Measurements from ENCODE around the gene HSPA5.
"Not testable (repeated sequence)": the region's sequence is repeated elsewhere in the genome, so short reads cannot be mapped to it uniquely, and the experiment has no call there.

HSPA5 gene

DNA sequence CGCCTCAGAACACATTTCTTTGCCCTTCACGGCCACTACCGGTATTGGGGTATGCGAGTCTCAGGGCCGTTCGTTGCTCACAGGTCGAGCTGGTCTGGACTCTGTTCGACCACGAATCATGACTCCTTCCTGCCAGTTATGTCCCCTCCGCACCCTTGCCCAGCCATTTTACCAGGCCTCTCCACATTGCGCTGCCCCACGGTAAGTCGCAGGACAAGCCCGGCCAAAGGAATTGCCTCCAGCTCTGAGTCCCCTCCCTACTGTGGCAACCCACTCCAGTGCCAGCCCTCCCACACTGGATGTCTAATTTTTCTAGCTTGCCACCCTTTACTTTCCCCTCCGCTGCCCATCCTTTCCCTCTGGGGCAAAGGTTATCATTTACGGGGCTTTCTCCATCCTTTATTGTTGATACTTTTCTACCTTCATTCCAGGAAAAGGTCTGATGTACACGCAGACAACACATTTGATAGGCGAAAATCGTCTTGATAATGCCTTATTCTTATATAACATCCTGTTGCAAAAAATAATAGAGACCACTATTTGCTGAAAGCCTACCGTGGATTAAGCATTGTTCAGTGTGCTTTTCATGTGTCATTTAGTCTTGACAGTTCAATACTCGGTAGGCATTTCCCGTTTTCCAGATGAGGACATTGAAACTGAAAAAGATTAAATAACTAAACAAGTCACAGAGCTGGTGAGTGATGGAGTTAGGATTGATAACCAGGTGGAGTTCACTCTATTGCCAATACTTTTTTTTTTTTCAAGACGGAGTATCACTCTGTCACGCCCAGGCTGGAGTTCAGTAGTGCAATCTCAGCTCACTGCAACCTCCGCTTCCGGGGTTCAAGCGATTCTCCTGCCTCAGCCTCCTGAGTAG, 958 bp upstream of the HSPA5 start:
- no peak for DNase-seq

- no peak for DNase-seq
Observed at GRCh38 chr9:125240649-125240999, 519 bp downstream of the HSPA5 start.

- no peak for DNase-seq
Observed at GRCh38 chr9:125239631-125240597, 1.2 kb downstream of the HSPA5 start.

- DNase-seq: no peak
Observed at GRCh38 chr9:125238915-125239446, 2.2 kb downstream of the HSPA5 start.

GRCh38 chr9:125238127-125238914, 2.8 kb downstream of the HSPA5 start:
- DNase-seq: no peak

DNA sequence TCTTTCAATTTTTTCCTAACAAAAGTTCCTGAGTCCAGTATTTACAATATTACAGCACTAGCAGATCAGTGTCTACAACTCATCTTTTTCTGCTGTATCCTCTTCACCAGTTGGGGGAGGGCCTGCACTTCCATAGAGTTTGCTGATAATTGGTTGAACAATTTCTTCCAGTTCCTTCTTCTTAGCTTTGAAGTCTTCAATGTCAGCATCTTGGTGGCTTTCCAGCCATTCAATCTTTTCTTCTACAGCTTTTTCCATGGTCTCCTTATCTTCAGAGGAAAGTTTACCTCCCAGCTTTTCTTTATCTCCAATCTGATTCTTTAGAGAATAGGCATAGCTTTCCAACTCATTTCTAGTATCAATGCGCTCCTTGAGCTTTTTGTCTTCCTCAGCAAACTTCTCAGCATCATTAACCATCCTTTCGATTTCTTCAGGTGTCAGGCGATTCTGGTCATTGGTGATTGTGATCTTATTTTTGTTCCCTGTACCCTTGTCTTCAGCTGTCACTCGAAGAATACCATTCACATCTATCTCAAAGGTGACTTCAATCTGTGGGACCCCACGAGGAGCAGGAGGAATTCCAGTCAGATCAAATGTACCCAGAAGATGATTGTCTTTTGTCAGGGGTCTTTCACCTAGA, 4.5 kb downstream of the HSPA5 start:
- not testable (repeated sequence) for DNase-seq

DNA sequence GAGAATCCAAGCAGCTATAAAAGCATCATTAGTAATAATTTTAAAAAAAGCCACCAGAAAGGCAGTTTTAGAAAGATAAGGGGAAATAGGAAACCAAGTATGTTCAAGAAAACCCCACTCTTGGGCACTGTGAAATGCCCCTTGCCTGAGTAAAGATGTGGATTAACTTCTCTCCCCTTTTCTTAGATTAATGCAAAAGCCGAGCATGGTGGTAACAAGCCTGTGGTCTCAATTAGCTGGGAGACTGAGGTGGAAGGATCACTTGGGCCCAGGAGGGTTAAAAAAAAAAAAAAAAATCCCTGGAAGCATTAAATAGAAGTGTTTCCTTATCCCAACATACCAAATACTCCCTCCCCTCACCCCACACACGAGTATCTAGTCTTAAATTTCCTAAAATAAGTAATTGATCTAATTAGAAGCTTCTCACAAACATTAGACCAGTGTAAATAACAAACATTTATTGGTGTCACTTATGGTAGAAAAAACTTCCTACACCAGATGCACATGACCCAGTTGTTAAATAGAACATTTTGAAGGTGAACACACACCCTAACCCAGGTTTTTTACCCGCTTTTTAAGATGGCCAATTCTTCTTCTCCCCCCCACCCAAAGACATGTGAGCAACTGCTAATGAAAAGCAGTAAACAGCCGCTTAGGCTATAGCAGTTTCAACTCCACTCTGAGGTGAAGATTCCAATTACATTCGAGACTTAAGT, 5.2 kb downstream of the HSPA5 start:
- DNase-seq: no peak

- DNase-seq: not testable (repeated sequence)
Observed at GRCh38 chr9:125234099-125234498, 7.0 kb downstream of the HSPA5 start.

DNA sequence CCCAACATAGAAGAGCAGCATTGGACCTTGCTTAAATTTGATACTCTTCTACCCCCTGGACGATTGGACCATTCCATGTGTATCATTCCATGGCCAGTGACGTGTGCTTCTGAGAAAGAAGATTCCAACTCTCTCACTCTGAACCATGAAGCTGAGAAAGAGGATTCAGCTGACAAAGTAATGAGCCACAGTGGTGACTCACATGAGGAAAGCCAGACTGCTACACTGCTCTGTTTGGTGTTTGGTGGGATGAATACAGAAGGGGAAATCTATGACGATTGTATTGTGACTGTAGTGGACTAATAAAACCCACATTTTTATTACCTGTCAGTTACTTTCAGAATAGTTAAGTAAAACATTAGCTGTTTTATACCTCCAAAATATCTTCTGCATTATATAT, 7.5 kb downstream of the HSPA5 start:
- no peak for DNase-seq

GRCh38 chr9:125227761-125228160, 13.4 kb downstream of the HSPA5 start:
- no peak for DNase-seq

GRCh38 chr9:125224858-125225257, 16.3 kb downstream of the HSPA5 start:
- DNase-seq: not testable (repeated sequence)

DNA sequence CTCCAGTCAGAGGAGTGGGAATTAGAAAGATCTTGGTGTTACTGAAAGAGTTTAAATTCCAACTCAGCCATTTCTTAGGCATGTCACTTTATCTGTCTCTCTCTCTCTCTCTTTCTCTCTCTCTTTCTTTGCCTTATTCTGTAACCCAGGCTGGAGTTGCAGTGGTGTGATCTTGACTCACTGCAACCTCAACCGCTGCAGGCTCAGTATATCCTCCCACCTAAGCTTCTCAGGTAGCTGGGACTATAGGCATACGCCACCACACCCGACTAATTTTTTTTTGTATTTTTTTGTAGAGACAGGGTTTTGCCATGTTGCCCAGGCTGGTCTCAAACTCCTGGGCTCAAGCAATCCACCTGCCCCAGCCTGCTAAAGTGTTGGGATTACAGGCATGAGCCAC, 22.5 kb downstream of the HSPA5 start:
- no peak for DNase-seq

- no peak for DNase-seq
Observed at GRCh38 chr9:125214186-125214585, 27.0 kb downstream of the HSPA5 start.

- DNase-seq: no peak
Observed at GRCh38 chr9:125204477-125204876, 36.7 kb downstream of the HSPA5 start.

DNA sequence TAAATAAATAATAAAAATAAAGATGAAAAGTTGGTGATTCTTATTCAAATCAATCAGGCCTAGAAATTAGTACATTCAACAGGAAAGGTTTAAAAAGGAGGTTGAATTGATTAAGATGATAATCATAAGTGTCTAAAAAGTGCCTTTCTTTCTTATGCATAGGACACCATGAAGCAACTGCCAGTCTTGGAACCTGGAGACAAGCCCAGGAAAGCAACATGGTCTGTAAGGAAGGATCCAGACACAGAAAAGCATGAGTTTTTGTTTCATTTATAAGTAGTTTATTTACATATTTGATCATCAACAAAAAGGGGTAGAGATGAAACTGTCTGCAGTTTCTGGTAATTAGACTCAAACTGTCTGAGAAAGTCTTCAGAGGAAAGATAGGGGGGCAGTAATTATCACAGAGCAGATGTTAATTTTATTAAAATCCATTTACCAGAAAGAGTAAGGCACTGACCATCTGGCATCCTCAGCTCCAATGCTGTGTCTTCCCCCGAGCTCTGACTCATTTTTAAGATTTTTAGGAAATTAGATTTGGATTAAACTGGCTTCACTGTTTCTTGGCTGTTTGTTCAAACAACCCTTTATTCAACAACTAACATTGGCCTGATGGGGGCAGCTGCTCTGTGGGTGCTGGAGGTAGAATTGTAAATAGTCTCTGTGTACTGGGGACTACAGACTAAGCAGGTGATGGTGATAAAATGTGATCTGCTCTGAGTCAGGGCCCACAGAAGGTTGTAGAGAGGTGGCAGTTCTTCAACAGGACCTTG, 38.1 kb downstream of the HSPA5 start:
- no peak for DNase-seq

- DNase-seq: peak; percentile 75
Observed at GRCh38 chr9:125200216-125201047, 40.7 kb downstream of the HSPA5 start, which contains the start of gene RABEPK. RABEPK (plus strand) TSS chr9:125200542; CDS start chr9:125203014, 2,472 bp downstream.

- not testable (repeated sequence) for DNase-seq
Observed at GRCh38 chr9:125195591-125195990, 45.6 kb downstream of the HSPA5 start.

DNA sequence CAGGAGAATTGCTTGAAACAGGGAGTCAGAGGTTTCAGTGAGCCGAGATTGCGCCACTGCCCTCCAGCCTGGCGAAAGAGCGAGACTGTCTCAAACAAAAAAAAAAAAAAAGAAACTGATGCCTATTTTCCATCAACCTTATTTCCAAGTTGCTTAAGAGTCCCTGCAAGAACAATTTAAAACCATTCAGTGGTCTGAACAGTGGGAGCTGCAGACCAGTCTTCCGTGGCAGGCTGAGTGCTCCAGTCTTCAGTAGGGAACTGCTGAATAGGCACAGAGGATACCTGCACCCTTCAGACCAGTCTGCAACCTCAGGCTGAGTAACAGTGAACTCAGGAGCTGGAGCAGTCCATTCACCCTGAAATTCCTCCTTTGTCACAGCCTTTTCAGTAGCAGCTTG, 46.7 kb downstream of the HSPA5 start:
- DNase-seq: not testable (repeated sequence)

- no peak for DNase-seq
Observed at GRCh38 chr9:125190361-125190801, 50.8 kb downstream of the HSPA5 start.

All from activated CD4-positive, alpha-beta T cell treated with anti-CD3 and anti-CD28 coated beads for 1 hour (primary cell).